Caco-2 (cell line): Measurements from ENCODE around the gene STEAP1B. TPM values are rescaled to one million over a fixed set of nuclear protein-coding genes. Genes with fewer than 3 reads are reported as not detected.

ENCODE experiments used
- BruUV-seq: library from RNA; stranded (reverse); fragments of 400-500 nt; replicated peaks from 2 replicates; lab custom pipeline; 2021; lab: Mats Ljungman, UMichigan
- CTCF ChIA-PET: fragments of 300-600 bp; sonication (Branson Sonifier 250); formaldehyde crosslinking; loops from one replicate; lab custom pipeline; 2022; ENCODE audit warnings: antibody characterized with exemption; lab: Charles Lee
- POLR2A ChIA-PET: fragments of 300-600 bp; sonication (Branson Sonifier 250); formaldehyde crosslinking; loops from one replicate; lab custom pipeline; 2022; ENCODE audit warnings: antibody characterized with exemption; lab: Charles Lee
- DNase-seq, 2 experiments: peaks; one replicate each; pipeline versions ENCODE4 v3.0.0 to v3.0.0-alpha.2; 2020 to 2022
- H3K27me3 ChIP-seq: replicated peaks from 2 replicates; pipeline ENCODE4 v1.6.0; 2011; ENCODE audit warnings: low read length; ENCODE audit not compliant: control insufficient read depth, insufficient read depth
- H3K36me3 ChIP-seq: 2 replicates; pipeline ENCODE4 v1.5.1; 2011; ENCODE audit warnings: low read length; ENCODE audit not compliant: control insufficient read depth, insufficient read depth
- H3K4me1 ChIP-seq: fragments of 250-450 bp; sonication (Bioruptor Pico); 2 replicates; pipeline ENCODE4 v1.5.1; 2020; ENCODE audit warnings: mild to moderate bottlenecking
- H3K4me3 ChIP-seq: 2 replicates; pipeline ENCODE4 v1.5.1; 2011; ENCODE audit warnings: low read depth, mild to moderate bottlenecking, control low read depth, low read length
- H3K9me3 ChIP-seq: fragments of 250-450 bp; sonication (Bioruptor Pico); 2 replicates; pipeline ENCODE4 v1.5.1; 2020; ENCODE audit warnings: mild to moderate bottlenecking, moderate library complexity
- H3K27ac Mint-ChIP-seq: one replicate; pipeline ENCODE4 v1.8.0; 2022; ENCODE audit warnings: mixed read lengths; ENCODE audit not compliant: unreplicated experiment
- H3K27me3 Mint-ChIP-seq: one replicate; pipeline ENCODE4 v1.8.0; 2022; ENCODE audit warnings: mixed read lengths; ENCODE audit not compliant: insufficient read depth, unreplicated experiment
- H3K36me3 Mint-ChIP-seq: one replicate; pipeline ENCODE4 v1.8.0; 2022; ENCODE audit warnings: mild to moderate bottlenecking, mixed read lengths; ENCODE audit not compliant: insufficient read depth, unreplicated experiment
- H3K4me1 Mint-ChIP-seq: one replicate; pipeline ENCODE4 v1.8.0; 2022; ENCODE audit warnings: low read depth, mixed read lengths; ENCODE audit not compliant: unreplicated experiment
- H3K4me3 Mint-ChIP-seq: one replicate; pipeline ENCODE4 v1.8.0; 2022; ENCODE audit warnings: mild to moderate bottlenecking, moderate library complexity, mixed read lengths; ENCODE audit not compliant: unreplicated experiment
- H3K9me3 Mint-ChIP-seq: one replicate; pipeline ENCODE4 v1.8.0; 2022; ENCODE audit warnings: mixed read lengths; ENCODE audit not compliant: unreplicated experiment
- intact Hi-C: fragments of 100-400 bp; cut with micrococcal nuclease; formaldehyde crosslinking; loops from one replicate; pipeline ENCODE4 v1.10.0; 2022; ENCODE audit not compliant: unreplicated experiment
- total RNA-seq: library from RNA; stranded (reverse); gene quantifications from 2 replicates; pipeline ENCODE4 v1.2.3, GENCODE V29; 2022
- TF ChIP-seq, protein P1 (sequence below), 2 experiments: fragments of 200-600 bp in 1 of 2; IDR thresholded peaks; 1 replicate in 1 of 2; 2 replicates in 1 of 2; pipeline versions ENCODE4 v1.5.1 to v1.8.0; 2011 to 2022; ENCODE audit warnings: antibody characterized with exemption in 1 of 2, control low read depth in 1 of 2, inconsistent platforms in 1 of 2, low read depth in 1 of 2, low read length in 1 of 2, mild to moderate bottlenecking in 1 of 2, moderate library complexity in 1 of 2; ENCODE audit not compliant: insufficient read depth in 1 of 2, severe bottlenecking in 1 of 2, unreplicated experiment in 1 of 2

The STEAP1B gene
- total RNA-seq, 1 experiment from 2014 or later = 1.7 TPM

DNA sequence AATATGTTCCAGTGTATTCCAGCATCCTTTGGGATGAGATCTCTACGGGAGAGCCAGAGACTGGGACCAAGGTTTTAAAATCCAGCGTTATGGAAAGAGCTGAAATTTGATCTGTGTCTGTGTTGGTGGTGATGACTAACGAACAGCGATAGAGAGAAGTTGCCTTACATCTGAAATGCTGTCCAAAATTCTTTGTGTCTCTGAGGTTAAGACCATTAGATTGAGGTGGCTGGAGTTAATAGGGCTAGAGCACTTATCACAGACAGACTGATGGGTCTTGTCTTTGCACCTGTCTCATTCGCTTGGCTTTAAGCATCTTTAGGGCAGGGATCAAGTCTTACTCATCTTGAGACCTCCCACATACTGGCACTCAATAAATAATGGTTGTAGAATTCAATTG lies 102.0 kb downstream of the STEAP1B start:
- POLR2A ChIA-PET = no interaction called here
- TF ChIP-seq, protein P1, sequence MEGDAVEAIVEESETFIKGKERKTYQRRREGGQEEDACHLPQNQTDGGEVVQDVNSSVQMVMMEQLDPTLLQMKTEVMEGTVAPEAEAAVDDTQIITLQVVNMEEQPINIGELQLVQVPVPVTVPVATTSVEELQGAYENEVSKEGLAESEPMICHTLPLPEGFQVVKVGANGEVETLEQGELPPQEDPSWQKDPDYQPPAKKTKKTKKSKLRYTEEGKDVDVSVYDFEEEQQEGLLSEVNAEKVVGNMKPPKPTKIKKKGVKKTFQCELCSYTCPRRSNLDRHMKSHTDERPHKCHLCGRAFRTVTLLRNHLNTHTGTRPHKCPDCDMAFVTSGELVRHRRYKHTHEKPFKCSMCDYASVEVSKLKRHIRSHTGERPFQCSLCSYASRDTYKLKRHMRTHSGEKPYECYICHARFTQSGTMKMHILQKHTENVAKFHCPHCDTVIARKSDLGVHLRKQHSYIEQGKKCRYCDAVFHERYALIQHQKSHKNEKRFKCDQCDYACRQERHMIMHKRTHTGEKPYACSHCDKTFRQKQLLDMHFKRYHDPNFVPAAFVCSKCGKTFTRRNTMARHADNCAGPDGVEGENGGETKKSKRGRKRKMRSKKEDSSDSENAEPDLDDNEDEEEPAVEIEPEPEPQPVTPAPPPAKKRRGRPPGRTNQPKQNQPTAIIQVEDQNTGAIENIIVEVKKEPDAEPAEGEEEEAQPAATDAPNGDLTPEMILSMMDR (IDR thresholded peaks at IDR 0.05; ENCODE audit: insufficient read depth in 1 of 2, low read depth in 1 of 2, low read length in 1 of 2, severe bottlenecking in 1 of 2, unreplicated experiment in 1 of 2) = no peak
- CTCF ChIA-PET = no interaction called here
- Histone ChIP-seq H3K27me3 (no peaks in the 10 kb centered on the region), H3K9me3 (no peaks in the 10 kb centered on the region), H3K4me3 (no peak overlapping the region), H3K4me1 (peaks cover 16% of the 10 kb centered on the region), H3K36me3 (no peaks in the 10 kb centered on the region)
- no peak for DNase-seq
- H3K9me3 Mint-ChIP-seq = no peaks in the 10 kb centered on the region
- no peak overlapping the region for H3K4me3 Mint-ChIP-seq
- peaks cover under 1% of the 10 kb centered on the region for H3K36me3 Mint-ChIP-seq
- intact Hi-C loops = no loop called here
- no peak overlapping the region for H3K27ac Mint-ChIP-seq
- no TSS peak for BruUV-seq
- no peaks in the 10 kb centered on the region for H3K27me3 Mint-ChIP-seq
- peaks cover 24% of the 10 kb centered on the region for H3K4me1 Mint-ChIP-seq

DNA sequence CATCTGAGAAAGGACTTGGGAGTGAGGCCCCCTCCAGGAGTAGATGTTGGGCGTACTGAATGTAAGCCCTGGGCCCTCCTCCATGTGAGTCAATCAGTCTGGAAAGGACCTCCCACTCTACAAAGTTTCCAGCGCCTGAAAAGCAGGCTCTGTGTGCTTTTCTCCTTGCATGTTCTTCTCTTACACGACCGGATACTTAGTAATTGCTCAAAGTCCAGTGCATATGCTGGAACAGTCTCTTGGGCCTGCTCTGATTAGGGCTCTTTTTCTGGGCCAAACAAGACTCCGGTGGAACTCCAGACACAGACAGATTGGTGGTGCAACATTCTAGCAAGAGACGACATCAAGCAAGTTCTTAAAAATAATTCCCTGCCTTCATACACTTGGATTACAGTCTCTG lies 104.8 kb downstream of the STEAP1B start:
- Mint-ChIP-seq H3K9me3 (no peaks in the 10 kb centered on the region), H3K4me1 (peaks cover 23% of the 10 kb centered on the region), H3K4me3 (no peak overlapping the region), H3K27ac (no peak overlapping the region), H3K27me3 (no peaks in the 10 kb centered on the region), H3K36me3 (no peaks in the 10 kb centered on the region)
- Histone ChIP-seq H3K4me1 (peaks cover 16% of the 10 kb centered on the region), H3K9me3 (no peaks in the 10 kb centered on the region), H3K27me3 (no peaks in the 10 kb centered on the region), H3K4me3 (no peak overlapping the region), H3K36me3 (no peaks in the 10 kb centered on the region)
- TF ChIP-seq, protein P1 (IDR thresholded peaks at IDR 0.05; ENCODE audit: insufficient read depth in 1 of 2, low read depth in 1 of 2, low read length in 1 of 2, severe bottlenecking in 1 of 2, unreplicated experiment in 1 of 2) = no peak
- intact Hi-C loops = loop anchor here (2.0 kb wide), 1 partner anchor 36 kb away; no protein-coding TSS in a partner anchor
- ChIA-PET POLR2A (no interaction called here), CTCF (no interaction called here)
- DNase-seq = no peak
- no TSS peak for BruUV-seq

DNA sequence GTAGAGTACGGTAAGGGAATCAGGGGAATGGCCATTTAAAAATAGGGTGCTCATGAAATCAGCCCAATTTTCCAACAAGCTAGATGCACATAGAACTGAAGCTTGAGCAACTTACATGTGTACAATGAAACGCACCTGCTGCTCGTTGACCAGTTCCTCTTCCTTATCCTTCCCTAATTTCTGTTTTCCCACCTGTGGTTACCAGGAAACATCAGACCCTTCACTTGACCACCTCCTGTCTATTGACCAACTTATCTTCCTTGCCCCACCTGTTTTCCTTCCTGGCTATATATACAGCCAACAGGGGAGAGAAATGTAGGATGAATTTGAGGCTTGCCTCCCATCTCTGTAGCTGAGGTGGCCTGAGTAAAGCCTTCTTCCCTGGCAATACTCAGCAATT lies 105.2 kb downstream of the STEAP1B start:
- BruUV-seq = no TSS peak
- ChIA-PET CTCF (no interaction called here), POLR2A (no interaction called here)
- H3K9me3 Mint-ChIP-seq = no peaks in the 10 kb centered on the region
- H3K27me3 Mint-ChIP-seq = no peaks in the 10 kb centered on the region
- no peaks in the 10 kb centered on the region for H3K36me3 ChIP-seq
- peaks cover 23% of the 10 kb centered on the region for H3K4me1 Mint-ChIP-seq
- no peaks in the 10 kb centered on the region for H3K9me3 ChIP-seq
- no peaks in the 10 kb centered on the region for H3K36me3 Mint-ChIP-seq
- H3K27me3 ChIP-seq = no peaks in the 10 kb centered on the region
- intact Hi-C loops = loop anchor here (2.0 kb wide), 1 partner anchor 36 kb away; no protein-coding TSS in a partner anchor
- no peak for DNase-seq
- TF ChIP-seq, protein P1 (IDR thresholded peaks at IDR 0.05; ENCODE audit: insufficient read depth in 1 of 2, low read depth in 1 of 2, low read length in 1 of 2, severe bottlenecking in 1 of 2, unreplicated experiment in 1 of 2) = no peak
- peaks cover 16% of the 10 kb centered on the region for H3K4me1 ChIP-seq
- H3K27ac Mint-ChIP-seq = no peak overlapping the region
- H3K4me3 Mint-ChIP-seq = no peak overlapping the region
- H3K4me3 ChIP-seq = no peak overlapping the region
